CD4-positive, CD25-positive, alpha-beta regulatory T cell (primary cell): ENCODE results near the gene MTG1. TPM values are rescaled to one million over a fixed set of nuclear protein-coding genes. Genes with fewer than 3 reads are reported as not detected.

Experiments
- ATAC-seq, 2 donors: fragments of 150-1000 bp; cut with Tn5 transposase; one replicate each; pipeline ENCODE4 v1.10.0; 2021; ENCODE audit warnings: low read depth in 2 of 2, moderate number of reproducible peaks in 2 of 2, moderate library complexity in 1 of 2
- DNase-seq, 3 donors: peaks; one replicate each; pipeline versions ENCODE4 v3.0.0 to v3.0.0-alpha.2; 2012 to 2022; ENCODE audit warnings: mixed read lengths in 1 of 3
- H3K27ac ChIP-seq: one replicate; pipeline ENCODE4 v1.7.0; 2013; ENCODE audit warnings: mild to moderate bottlenecking, low read length; ENCODE audit not compliant: insufficient read depth, poor library complexity, severe bottlenecking
- H3K27me3 ChIP-seq: one replicate; pipeline ENCODE4 v1.7.0; 2013; ENCODE audit warnings: low read length; ENCODE audit not compliant: control insufficient read depth, insufficient read depth
- H3K36me3 ChIP-seq: one replicate; pipeline ENCODE4 v1.7.0; 2013; ENCODE audit warnings: mild to moderate bottlenecking, low read length, moderate library complexity; ENCODE audit not compliant: control insufficient read depth, insufficient read depth
- H3K4me1 ChIP-seq: 2 replicates; pipeline ENCODE4 v1.7.0; 2013; ENCODE audit warnings: mild to moderate bottlenecking, low read length; ENCODE audit not compliant: insufficient read depth, control insufficient read depth, poor library complexity, severe bottlenecking
- H3K4me3 ChIP-seq: one replicate; pipeline ENCODE4 v1.7.0; 2013; ENCODE audit warnings: low read depth, mild to moderate bottlenecking, low read length, moderate library complexity
- H3K9me3 ChIP-seq, 2 experiments: 1 replicate in 1 of 2; 2 replicates in 1 of 2; pipeline ENCODE4 v1.7.0; 2013; ENCODE audit warnings: low read length in 2 of 2, mild to moderate bottlenecking in 1 of 2, moderate library complexity in 1 of 2; ENCODE audit not compliant: control insufficient read depth in 2 of 2
- H3K27ac Mint-ChIP-seq, 3 donors: one replicate each; pipeline ENCODE4 v1.8.0; 2020 to 2022; ENCODE audit warnings: mild to moderate bottlenecking in 3 of 3, mixed read lengths in 3 of 3, moderate library complexity in 2 of 3
- H3K27me3 Mint-ChIP-seq: one replicate; pipeline ENCODE4 v1.8.0; 2022; ENCODE audit warnings: mild to moderate bottlenecking, mixed read lengths
- H3K36me3 Mint-ChIP-seq: one replicate; pipeline ENCODE4 v1.8.0; 2020; ENCODE audit warnings: mixed read lengths
- H3K4me1 Mint-ChIP-seq, 4 donors: one replicate each; pipeline ENCODE4 v1.8.0; 2020 to 2022; ENCODE audit warnings: mixed read lengths in 4 of 4, mild to moderate bottlenecking in 1 of 4
- H3K4me3 Mint-ChIP-seq, 4 donors: one replicate each; pipeline ENCODE4 v1.8.0; 2020 to 2022; ENCODE audit warnings: mild to moderate bottlenecking in 4 of 4, mixed read lengths in 4 of 4, moderate library complexity in 3 of 4
- H3K9me3 Mint-ChIP-seq, 7 donors: one replicate each; pipeline ENCODE4 v1.8.0; 2020 to 2022; ENCODE audit warnings: mixed read lengths in 7 of 7, mild to moderate bottlenecking in 3 of 7, moderate library complexity in 2 of 7
- polyA plus RNA-seq, 4 donors: library from polyadenylated mRNA; unstranded; fragments of 300-500 nt; fragmentation: Illumina TruSeq; gene quantifications; one replicate each; pipeline ENCODE4 v1.2.3, GENCODE V29; 2021
- total RNA-seq: library from RNA; stranded (reverse); gene quantifications from one replicate; pipeline ENCODE4 v1.2.3, GENCODE V29; 2022

MTG1 gene, protein sequence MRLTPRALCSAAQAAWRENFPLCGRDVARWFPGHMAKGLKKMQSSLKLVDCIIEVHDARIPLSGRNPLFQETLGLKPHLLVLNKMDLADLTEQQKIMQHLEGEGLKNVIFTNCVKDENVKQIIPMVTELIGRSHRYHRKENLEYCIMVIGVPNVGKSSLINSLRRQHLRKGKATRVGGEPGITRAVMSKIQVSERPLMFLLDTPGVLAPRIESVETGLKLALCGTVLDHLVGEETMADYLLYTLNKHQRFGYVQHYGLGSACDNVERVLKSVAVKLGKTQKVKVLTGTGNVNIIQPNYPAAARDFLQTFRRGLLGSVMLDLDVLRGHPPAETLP
- total RNA-seq: 60.8 TPM
- 10 to 100 TPM; 36.7 to 46.7 (median 37.2) TPM for polyA plus RNA-seq

DNA sequence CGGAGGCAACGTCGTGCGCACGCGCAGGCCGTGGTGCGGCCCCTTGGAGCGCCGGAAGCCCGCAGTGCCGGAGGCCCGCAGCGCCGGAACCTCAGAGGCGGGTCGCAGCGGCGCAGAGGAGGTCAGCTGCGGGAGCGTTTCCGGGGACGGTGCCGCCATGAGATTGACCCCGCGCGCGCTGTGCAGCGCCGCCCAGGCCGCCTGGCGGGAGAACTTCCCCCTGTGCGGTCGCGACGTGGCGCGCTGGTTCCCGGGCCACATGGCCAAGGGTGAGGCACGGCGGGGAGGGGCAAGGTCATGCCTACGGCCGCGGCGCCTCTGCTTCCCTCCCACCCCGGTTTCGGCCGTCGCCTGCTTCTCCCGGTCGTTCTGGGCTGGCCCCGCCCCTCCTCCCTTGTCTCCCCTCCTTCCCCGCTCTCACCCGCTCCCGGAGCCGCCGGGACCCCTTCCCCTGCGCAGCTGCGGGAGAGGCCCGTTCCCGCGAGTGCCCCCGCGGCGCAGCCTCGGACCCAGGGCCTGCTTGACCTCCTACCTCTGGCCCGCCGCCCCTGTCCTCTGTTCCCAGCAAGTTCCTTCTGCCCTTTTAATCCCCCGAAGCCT is at the start of gene MTG1:
Gene MTG1, plus strand, starts transcription at position 94 of the 600 bp plus-strand sequence. Its CDS starts 64 bp downstream, at position 158.
- H3K4me1 ChIP-seq: peaks cover 57% of the 10 kb centered on the region
- H3K9me3 ChIP-seq: no peaks in the 10 kb centered on the region
- peaks cover 14 to 64% (median 34%) of the 10 kb centered on the region in 4 donors for H3K4me1 Mint-ChIP-seq

DNA sequence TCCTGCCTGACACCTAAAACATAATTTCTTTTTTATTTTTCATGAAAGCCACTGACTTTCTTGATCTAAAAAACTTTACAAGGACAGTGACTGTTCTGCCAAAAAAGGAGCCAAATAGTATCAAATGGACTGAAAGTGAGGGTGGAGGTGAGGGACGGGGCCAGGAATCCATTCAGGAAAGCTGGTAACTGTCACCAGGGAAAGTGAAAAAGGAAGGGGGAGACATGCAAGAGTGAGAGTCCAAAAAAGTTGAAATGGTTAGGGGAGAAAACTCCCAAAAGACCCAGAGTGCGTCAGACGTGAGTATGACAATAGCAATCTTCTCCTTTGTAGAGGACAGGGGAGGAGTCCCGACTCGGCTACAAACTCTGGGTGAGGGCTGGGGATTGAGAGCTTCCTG is 49.7 kb upstream of the MTG1 start:
- no peak for DNase-seq
- Mint-ChIP-seq H3K36me3 (no peaks in the 10 kb centered on the region), H3K4me1 (peaks cover 0 to 3% (median 1%) of the 10 kb centered on the region in 4 donors), H3K4me3 (no peak overlapping the region), H3K27me3 (peaks cover 10% of the 10 kb centered on the region), H3K9me3 (peaks cover 0 to 2% (median 0%) of the 10 kb centered on the region in 7 donors), H3K27ac (no peak overlapping the region)
- Histone ChIP-seq H3K9me3 (no peaks in the 10 kb centered on the region), H3K4me3 (no peak overlapping the region), H3K36me3 (no peaks in the 10 kb centered on the region), H3K4me1 (no peaks in the 10 kb centered on the region), H3K27me3 (peaks cover 2% of the 10 kb centered on the region), H3K27ac (no peak overlapping the region)
- no peak for ATAC-seq

More for the DNA sequence above, at the start of gene MTG1:
- Histone ChIP-seq H3K27me3 (no peaks in the 10 kb centered on the region), H3K27ac (peak within 1 kb of the TSS; percentile 67), H3K4me3 (peak within 1 kb of the TSS; percentile 75), H3K36me3 (peaks cover 26% of the 10 kb centered on the region)
- H3K36me3 Mint-ChIP-seq: peaks cover 10% of the 10 kb centered on the region
- ATAC-seq (peak; percentile 76 to 79), DNase-seq (peak; percentile 89 to 92 (median 90))
- H3K27ac Mint-ChIP-seq: peak within 1 kb of the TSS; percentile 63 to 92 (median 92)
- peak within 1 kb of the TSS; percentile 84 to 98 (median 92) for H3K4me3 Mint-ChIP-seq
- no peaks in the 10 kb centered on the region for H3K27me3 Mint-ChIP-seq
- H3K9me3 Mint-ChIP-seq: no peaks in the 10 kb centered on the region

GRCh38 chr10:133346413-133346812 is 47.5 kb upstream of the MTG1 start:
- peaks cover 0 to 2% (median 0%) of the 10 kb centered on the region in 7 donors for H3K9me3 Mint-ChIP-seq
- Histone ChIP-seq H3K9me3 (no peaks in the 10 kb centered on the region), H3K4me1 (no peaks in the 10 kb centered on the region), H3K27me3 (peaks cover 2% of the 10 kb centered on the region), H3K36me3 (no peaks in the 10 kb centered on the region), H3K27ac (no peak overlapping the region), H3K4me3 (no peak overlapping the region)
- H3K4me1 Mint-ChIP-seq: peaks cover 0 to 4% (median 2%) of the 10 kb centered on the region in 4 donors
- H3K27me3 Mint-ChIP-seq: peaks cover 6% of the 10 kb centered on the region
- H3K27ac Mint-ChIP-seq: no peak overlapping the region
- ATAC-seq (no peak), DNase-seq (no peak)
- no peak overlapping the region for H3K4me3 Mint-ChIP-seq
- H3K36me3 Mint-ChIP-seq: no peaks in the 10 kb centered on the region

GRCh38 chr10:133347710-133348517 is 46.0 kb upstream of the MTG1 start:
- peaks cover 10% of the 10 kb centered on the region for H3K27me3 Mint-ChIP-seq

DNA sequence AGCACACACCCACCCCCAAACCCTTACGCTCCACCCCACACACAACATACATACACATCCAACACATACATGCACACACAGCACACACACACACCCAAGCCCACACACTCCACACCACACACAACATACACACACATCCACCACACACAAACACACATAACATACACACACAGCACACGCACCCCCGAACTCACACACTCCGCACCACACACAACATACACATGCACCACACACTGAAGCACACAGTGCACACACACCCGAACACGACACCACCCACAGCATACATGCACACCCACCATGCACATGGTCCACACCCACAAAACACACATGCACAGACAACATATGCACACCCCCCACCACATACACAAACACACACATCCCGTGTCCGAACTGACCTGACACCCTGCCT is 44.8 kb upstream of the MTG1 start:
- DNase-seq: no peak
- no peaks in the 10 kb centered on the region for H3K4me1 ChIP-seq
- peaks cover 10% of the 10 kb centered on the region for H3K27me3 Mint-ChIP-seq
- H3K4me3 Mint-ChIP-seq: no peak overlapping the region
- H3K9me3 ChIP-seq: no peaks in the 10 kb centered on the region
- peaks cover 0 to 4% (median 2%) of the 10 kb centered on the region in 4 donors for H3K4me1 Mint-ChIP-seq
- no peak overlapping the region for H3K4me3 ChIP-seq
- H3K27ac Mint-ChIP-seq: peak overlapping the region in 1 of 3 donors; percentile 80
- no peaks in the 10 kb centered on the region for H3K36me3 ChIP-seq
- no peak for ATAC-seq
- H3K36me3 Mint-ChIP-seq: no peaks in the 10 kb centered on the region
- H3K9me3 Mint-ChIP-seq: peaks cover 0 to 2% (median 0%) of the 10 kb centered on the region in 7 donors
- peaks cover 2% of the 10 kb centered on the region for H3K27me3 ChIP-seq
- H3K27ac ChIP-seq: no peak overlapping the region

More at GRCh38 chr10:133347710-133348517, 46.0 kb upstream of the MTG1 start:
- Histone ChIP-seq H3K9me3 (no peaks in the 10 kb centered on the region), H3K36me3 (no peaks in the 10 kb centered on the region), H3K4me3 (no peak overlapping the region), H3K27ac (no peak overlapping the region), H3K27me3 (peaks cover 2% of the 10 kb centered on the region), H3K4me1 (no peaks in the 10 kb centered on the region)
- H3K4me3 Mint-ChIP-seq: no peak overlapping the region
- H3K27ac Mint-ChIP-seq: no peak overlapping the region
- peaks cover 0 to 4% (median 2%) of the 10 kb centered on the region in 4 donors for H3K4me1 Mint-ChIP-seq
- H3K36me3 Mint-ChIP-seq: no peaks in the 10 kb centered on the region
- DNase-seq: no peak
- H3K9me3 Mint-ChIP-seq: peaks cover 0 to 2% (median 0%) of the 10 kb centered on the region in 7 donors
- ATAC-seq: no peak

GRCh38 chr10:133349577-133350011 is 44.4 kb upstream of the MTG1 start:
- peaks cover 10% of the 10 kb centered on the region for H3K27me3 Mint-ChIP-seq
- peak overlapping the region in 1 of 3 donors; percentile 80 for H3K27ac Mint-ChIP-seq
- peaks cover 0 to 2% (median 0%) of the 10 kb centered on the region in 7 donors for H3K9me3 Mint-ChIP-seq
- Histone ChIP-seq H3K27ac (no peak overlapping the region), H3K4me3 (no peak overlapping the region), H3K9me3 (no peaks in the 10 kb centered on the region), H3K36me3 (no peaks in the 10 kb centered on the region), H3K27me3 (no peaks in the 10 kb centered on the region), H3K4me1 (no peaks in the 10 kb centered on the region)
- no peak overlapping the region for H3K4me3 Mint-ChIP-seq
- DNase-seq: no peak
- no peak for ATAC-seq
- peaks cover 0 to 4% (median 2%) of the 10 kb centered on the region in 4 donors for H3K4me1 Mint-ChIP-seq
- no peaks in the 10 kb centered on the region for H3K36me3 Mint-ChIP-seq

DNA sequence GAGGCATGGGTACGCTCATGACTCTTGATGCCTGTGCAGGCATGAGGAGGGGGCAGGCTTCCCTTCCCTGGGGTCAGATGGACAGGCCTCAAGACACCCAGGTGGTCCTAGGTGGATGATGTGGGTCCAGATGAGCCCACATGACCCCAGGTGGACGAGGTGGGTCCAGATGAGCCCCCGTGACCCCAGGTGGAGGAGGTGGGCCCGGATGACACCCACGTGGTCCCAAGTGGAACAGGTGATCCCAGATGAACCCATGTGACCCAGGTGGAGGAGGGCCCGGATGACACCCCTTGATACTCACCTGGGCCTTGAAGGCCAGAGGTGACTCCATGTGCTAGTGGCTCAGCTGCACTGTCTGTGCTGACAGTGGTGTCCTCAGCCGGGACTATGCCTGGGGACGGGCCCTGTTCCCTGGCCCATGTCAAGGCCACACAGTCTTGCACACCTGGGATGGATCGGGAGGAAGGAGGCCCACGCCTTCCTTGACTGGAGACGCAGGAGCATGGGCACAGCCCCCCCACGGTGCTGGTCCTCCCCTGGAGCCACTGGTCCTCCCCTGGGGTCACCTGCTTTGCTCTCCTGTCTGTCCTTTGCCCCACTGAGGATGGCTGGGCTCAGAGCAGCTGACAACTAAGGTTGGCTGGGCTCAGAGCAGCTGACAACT is 43.5 kb upstream of the MTG1 start:
- H3K4me3 Mint-ChIP-seq: peak overlapping the region in 1 of 4 donors; percentile 54
- Histone ChIP-seq H3K4me1 (no peaks in the 10 kb centered on the region), H3K27ac (no peak overlapping the region), H3K4me3 (no peak overlapping the region), H3K27me3 (no peaks in the 10 kb centered on the region), H3K9me3 (no peaks in the 10 kb centered on the region), H3K36me3 (no peaks in the 10 kb centered on the region)
- no peak overlapping the region for H3K27ac Mint-ChIP-seq
- H3K27me3 Mint-ChIP-seq: peaks cover 9% of the 10 kb centered on the region
- peaks cover 0 to 2% (median 0%) of the 10 kb centered on the region in 7 donors for H3K9me3 Mint-ChIP-seq
- no peak for ATAC-seq
- no peak for DNase-seq
- H3K36me3 Mint-ChIP-seq: no peaks in the 10 kb centered on the region
- H3K4me1 Mint-ChIP-seq: peaks cover 0 to 4% (median 2%) of the 10 kb centered on the region in 4 donors
